HUES48 (cell line): ENCODE results near the gene MOB1A.

Experiments
- H3K27ac ChIP-seq: one replicate; pipeline ENCODE4 v1.7.0; 2013; ENCODE audit warnings: low read depth, low read length, inconsistent platforms
- H3K27me3 ChIP-seq: 2 replicates; pipeline ENCODE4 v1.6.1; 2013; ENCODE audit warnings: mild to moderate bottlenecking, low read length; ENCODE audit not compliant: control insufficient read depth, insufficient read depth
- H3K36me3 ChIP-seq: 2 replicates; pipeline ENCODE4 v1.6.1; 2013; ENCODE audit warnings: low read length; ENCODE audit not compliant: control insufficient read depth, insufficient read depth
- H3K4me1 ChIP-seq: 2 replicates; pipeline ENCODE4 v1.6.1; 2013; ENCODE audit warnings: mild to moderate bottlenecking, low read length; ENCODE audit not compliant: control insufficient read depth, insufficient read depth
- H3K4me3 ChIP-seq: 2 replicates; pipeline ENCODE4 v1.5.1; 2013; ENCODE audit warnings: mild to moderate bottlenecking, low read depth, low read length
- H3K9ac ChIP-seq: 2 replicates; pipeline ENCODE4 v1.6.1; 2013; ENCODE audit warnings: mild to moderate bottlenecking, low read depth, low read length, moderate library complexity
- H3K9me3 ChIP-seq: 2 replicates; pipeline ENCODE4 v1.6.1; 2013; ENCODE audit warnings: low read length; ENCODE audit not compliant: control insufficient read depth, insufficient read depth

The MOB1A gene

DNA sequence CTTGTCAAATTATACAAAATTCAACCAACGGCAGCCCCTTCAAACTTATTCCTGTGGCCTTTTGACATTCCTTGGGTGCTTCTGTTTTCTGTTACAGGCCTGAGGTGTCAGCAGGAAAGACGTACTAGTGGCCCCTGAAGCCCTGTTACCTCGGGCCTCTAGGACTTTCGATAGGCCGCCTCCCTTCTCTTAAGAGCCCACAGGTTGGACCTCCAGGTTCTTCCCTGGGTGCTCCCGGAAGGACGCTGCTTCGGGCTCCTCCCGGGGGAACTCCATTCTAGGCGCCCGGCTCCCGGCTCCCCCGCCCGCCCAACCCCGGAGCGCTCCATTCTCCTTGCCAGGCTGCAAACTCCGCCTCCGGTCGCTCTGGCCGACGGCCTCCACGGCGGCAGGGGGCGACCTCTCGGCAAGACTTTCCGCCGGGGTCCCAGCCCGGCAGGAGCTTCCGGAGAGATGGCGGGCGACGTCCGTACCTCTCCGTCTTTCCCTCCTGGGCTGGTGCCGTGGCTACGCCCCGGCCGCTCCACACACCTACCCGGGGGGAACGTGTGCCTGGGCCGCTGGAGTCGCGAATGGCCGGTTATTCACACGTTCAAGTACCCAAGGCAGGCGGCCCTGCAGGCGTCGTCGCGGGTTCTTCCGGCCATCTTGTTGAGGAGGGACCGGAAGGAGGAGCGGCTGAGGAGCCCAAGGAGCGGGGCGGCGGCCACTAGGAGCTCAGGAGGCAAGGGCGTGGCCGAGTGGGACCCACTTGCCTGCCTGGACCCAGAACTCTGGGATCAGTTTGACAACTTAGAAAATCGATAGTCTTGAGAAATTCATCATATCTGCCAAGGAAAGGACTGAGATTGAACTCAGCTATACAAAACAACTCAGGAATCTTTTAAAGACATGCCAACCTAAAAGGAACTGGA lies 58.5 kb downstream of the MOB1A start:
- no peaks in the 10 kb centered on the region for H3K36me3 ChIP-seq
- peak overlapping the region; percentile 94 for H3K4me3 ChIP-seq
- H3K9ac ChIP-seq: peak overlapping the region; percentile 94
- no peaks in the 10 kb centered on the region for H3K4me1 ChIP-seq
- H3K9me3 ChIP-seq: peaks cover 19% of the 10 kb centered on the region
- H3K27me3 ChIP-seq: peaks cover 9% of the 10 kb centered on the region
- H3K27ac ChIP-seq: peak overlapping the region; percentile 94

DNA sequence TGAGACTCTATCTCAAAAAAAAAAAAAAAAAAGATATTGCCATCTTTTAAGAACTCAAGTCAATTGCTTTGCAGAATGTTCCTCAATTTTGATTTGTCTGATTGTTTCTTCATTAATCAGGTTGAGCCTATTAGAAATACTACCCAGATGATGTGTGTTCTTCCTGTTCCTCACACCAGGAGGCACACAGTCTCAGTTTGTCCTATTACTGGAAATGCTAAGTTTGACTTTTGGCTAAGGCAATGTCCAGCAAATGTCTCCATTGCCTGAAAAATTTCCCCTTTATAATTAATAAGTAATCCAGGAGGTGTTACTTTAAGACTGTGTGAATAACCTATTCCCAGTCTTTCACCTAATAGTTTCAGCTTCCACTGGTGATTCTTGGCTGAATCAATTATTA lies 59.3 kb downstream of the MOB1A start:
- Histone ChIP-seq H3K27ac (no peak overlapping the region), H3K27me3 (peaks cover 9% of the 10 kb centered on the region), H3K4me3 (peak overlapping the region; percentile 94; the same call in 1 of the 2 replicates), H3K9me3 (peaks cover 19% of the 10 kb centered on the region), H3K9ac (no peak overlapping the region), H3K36me3 (no peaks in the 10 kb centered on the region), H3K4me1 (no peaks in the 10 kb centered on the region)

DNA sequence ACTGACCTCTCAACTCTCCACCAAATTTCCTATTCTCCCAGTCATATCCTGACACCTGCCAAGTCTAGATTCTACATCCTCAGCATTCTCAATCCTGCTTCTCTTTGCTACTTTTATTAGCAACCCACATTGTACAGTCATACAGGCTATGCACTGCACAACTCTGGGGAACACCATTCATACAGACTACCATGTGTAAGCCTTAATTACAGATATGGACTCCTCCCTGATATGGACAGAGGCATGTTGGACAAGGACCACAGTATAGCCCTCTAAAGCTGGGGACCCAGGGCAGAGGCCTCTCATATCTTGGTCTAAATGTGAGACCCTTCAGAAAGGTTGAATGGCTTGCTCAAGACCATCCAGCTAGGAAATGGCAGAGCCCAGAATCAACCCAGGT lies 67.3 kb downstream of the MOB1A start:
- Histone ChIP-seq H3K9ac (no peak overlapping the region), H3K9me3 (no peaks in the 10 kb centered on the region), H3K27me3 (no peaks in the 10 kb centered on the region), H3K4me1 (peaks cover 24% of the 10 kb centered on the region), H3K36me3 (no peaks in the 10 kb centered on the region), H3K27ac (no peak overlapping the region), H3K4me3 (no peak overlapping the region)

DNA sequence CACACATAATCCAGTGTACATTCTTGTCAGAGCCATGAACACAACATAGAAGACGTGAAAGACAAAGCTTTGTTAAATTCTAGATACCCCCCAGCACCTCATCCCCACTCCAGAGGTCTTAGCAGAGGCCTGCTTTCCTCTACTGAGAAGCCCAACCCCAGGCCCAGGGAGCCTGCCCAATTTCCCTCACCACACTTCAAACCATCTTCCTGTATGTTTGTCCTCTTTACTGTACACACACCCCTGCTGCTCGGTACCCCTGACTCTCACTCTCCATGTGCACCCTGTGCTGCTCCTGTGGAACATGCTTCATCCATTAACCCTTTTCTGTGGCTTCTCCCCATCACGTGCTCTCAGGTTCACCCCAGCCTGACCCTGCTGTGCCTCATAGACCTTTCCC lies 68.1 kb downstream of the MOB1A start:
- H3K9ac ChIP-seq: no peak overlapping the region
- no peak overlapping the region for H3K4me3 ChIP-seq
- no peaks in the 10 kb centered on the region for H3K36me3 ChIP-seq
- H3K27me3 ChIP-seq: no peaks in the 10 kb centered on the region
- peaks cover 29% of the 10 kb centered on the region for H3K4me1 ChIP-seq
- H3K27ac ChIP-seq: no peak overlapping the region
- no peaks in the 10 kb centered on the region for H3K9me3 ChIP-seq

DNA sequence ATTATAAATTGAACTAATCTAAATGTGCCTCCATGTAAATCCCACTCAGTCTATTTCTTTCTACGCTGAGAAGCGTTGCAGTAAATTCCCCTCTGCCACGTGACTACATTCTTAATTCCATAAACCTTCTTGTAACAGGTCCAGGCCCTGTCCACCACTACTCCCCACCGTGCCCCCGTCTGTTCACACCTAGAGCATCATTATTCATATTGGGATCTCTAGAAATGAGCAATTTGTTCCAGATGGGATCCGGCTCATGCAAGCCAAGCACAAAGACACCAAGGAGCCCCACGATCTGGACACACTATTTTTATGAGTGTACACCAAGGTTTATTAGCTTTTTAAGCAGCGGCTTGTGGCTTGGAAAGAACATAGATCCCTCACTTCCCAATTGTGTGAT lies 69.1 kb downstream of the MOB1A start:
- Histone ChIP-seq H3K36me3 (0 out of 2 replicates have a peak, but pooled peaks cover 7% of the 10 kb centered on the region), H3K27ac (no peak overlapping the region), H3K27me3 (no peaks in the 10 kb centered on the region), H3K4me1 (peaks cover 29% of the 10 kb centered on the region), H3K9ac (no peak overlapping the region), H3K9me3 (no peaks in the 10 kb centered on the region), H3K4me3 (no peak overlapping the region)

DNA sequence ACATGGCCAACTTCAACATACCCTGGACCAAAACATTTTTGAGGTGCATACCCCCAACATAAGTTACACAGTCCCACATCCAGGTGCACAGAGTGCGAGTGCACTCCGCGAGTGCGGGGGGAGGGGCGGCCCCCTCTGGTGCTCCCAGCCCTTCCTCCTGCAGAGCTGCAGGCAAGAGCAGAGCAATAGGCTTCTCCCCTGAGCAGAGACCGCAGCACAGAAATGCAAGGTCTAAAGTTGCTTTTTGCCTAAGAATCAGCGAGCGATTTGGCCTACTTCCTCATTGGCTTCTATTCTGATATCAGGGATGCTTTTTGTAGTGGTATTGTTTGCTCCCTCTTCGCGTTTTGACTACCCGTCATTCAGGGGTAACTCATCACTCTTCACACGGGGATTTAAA lies 71.6 kb downstream of the MOB1A start:
- Histone ChIP-seq H3K27me3 (no peaks in the 10 kb centered on the region), H3K4me1 (peaks cover 29% of the 10 kb centered on the region), H3K9ac (0 out of 2 replicates have a peak overlapping the region, but pooled peaks have one; percentile 2), H3K4me3 (peak overlapping the region; percentile 46), H3K27ac (no peak overlapping the region), H3K36me3 (peaks cover 16% of the 10 kb centered on the region), H3K9me3 (no peaks in the 10 kb centered on the region)

DNA sequence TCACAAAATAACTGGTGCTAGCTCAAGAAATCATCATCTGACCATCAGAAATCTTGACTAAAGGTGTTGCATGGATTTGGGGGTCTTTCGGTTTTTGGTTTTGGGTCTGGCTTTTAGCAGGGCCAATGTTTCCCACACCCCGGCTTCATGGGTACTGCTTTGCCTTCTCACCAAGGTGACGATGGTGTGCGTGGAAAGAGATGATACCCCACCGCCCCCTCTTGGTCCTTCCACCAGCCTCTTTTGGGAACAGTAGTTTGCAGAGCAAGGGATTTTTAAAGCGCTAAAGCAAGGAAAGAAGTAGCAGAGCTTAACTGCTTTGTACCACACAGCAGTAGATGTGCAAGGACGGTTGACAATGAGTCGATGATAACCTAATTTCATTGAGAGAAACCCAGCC lies 73.3 kb downstream of the MOB1A start:
- Histone ChIP-seq H3K9ac (no peak overlapping the region), H3K27ac (no peak overlapping the region), H3K4me3 (no peak overlapping the region), H3K9me3 (no peaks in the 10 kb centered on the region), H3K27me3 (no peaks in the 10 kb centered on the region), H3K4me1 (peaks cover 29% of the 10 kb centered on the region), H3K36me3 (peaks cover 33% of the 10 kb centered on the region)

DNA sequence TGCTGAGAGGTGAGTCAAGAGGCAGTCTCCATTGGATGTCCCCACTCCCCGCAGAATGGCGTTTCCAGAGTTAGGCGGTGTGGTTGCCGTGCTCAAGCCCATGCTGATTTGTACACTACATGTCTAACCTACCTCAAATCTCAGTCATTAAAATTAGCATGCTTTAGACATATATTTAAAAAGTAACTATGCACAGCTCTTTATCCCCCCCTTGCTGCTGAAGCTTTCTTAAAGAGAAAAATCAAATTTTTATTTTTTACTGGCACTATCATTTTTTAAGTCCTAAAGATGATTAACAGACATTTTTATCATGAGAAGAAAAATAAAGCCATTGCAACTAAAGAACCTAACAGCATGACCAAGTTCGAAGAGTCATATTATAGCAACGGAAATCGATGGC lies 73.8 kb downstream of the MOB1A start:
- no peak overlapping the region for H3K9ac ChIP-seq
- peaks cover 29% of the 10 kb centered on the region for H3K4me1 ChIP-seq
- H3K27me3 ChIP-seq: no peaks in the 10 kb centered on the region
- peaks cover 38% of the 10 kb centered on the region for H3K36me3 ChIP-seq
- H3K27ac ChIP-seq: no peak overlapping the region
- no peaks in the 10 kb centered on the region for H3K9me3 ChIP-seq
- H3K4me3 ChIP-seq: no peak overlapping the region

DNA sequence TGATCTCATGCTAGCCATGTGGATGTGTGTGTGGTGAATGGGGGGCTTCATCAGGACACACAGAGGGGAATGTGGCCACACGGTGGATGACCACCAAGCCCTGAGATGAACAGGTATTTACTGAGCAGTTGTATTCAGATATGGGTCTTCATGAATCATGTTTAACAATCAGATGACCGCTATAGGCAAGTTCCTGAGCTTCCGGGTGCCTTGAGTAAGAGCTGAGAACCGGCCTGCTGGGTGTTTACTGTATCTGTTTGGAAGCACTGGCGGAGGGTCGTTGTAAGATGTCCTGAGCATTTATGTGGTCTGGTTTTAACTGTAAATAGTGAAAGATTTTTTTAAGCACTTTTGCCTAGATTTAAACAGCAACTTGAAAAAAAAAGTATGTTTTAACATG lies 74.9 kb downstream of the MOB1A start:
- no peaks in the 10 kb centered on the region for H3K9me3 ChIP-seq
- no peak overlapping the region for H3K27ac ChIP-seq
- no peaks in the 10 kb centered on the region for H3K27me3 ChIP-seq
- H3K9ac ChIP-seq: no peak overlapping the region
- peaks cover 29% of the 10 kb centered on the region for H3K4me1 ChIP-seq
- H3K4me3 ChIP-seq: no peak overlapping the region
- peaks cover 49% of the 10 kb centered on the region for H3K36me3 ChIP-seq
